ENCODE measurements around the gene DYRK1B.

DYRK1B gene

GRCh38 chr19:39843919-39844793 lies 10.2 kb upstream of the DYRK1B start (continued):
- TF ChIP-seq PRDM4 (tag by site-specific recombination; IDR thresholded peaks at IDR 0.05) (no peak), IKZF3 (tag by site-specific recombination; IDR thresholded peaks at IDR 0.05) (0 out of 2 replicates have a peak, but pooled peaks have one; percentile 3), ZBTB6 (tag by site-specific recombination; IDR thresholded peaks at IDR 0.05) (no peak), MEIS1 (CRISPR knock-in tag; IDR thresholded peaks at IDR 0.05; ENCODE audit: borderline replicate concordance) (no peak), ZNF223 (tag by site-specific recombination; IDR thresholded peaks at IDR 0.05) (no peak), ZNF837 (tag by site-specific recombination; IDR thresholded peaks at IDR 0.05) (no peak), ZNF292 (tag by site-specific recombination; IDR thresholded peaks at IDR 0.05; ENCODE audit: borderline replicate concordance, low read depth) (no peak), ZNF146 (tag by site-specific recombination; IDR thresholded peaks at IDR 0.05) (no peak), ZNF488 (tag by site-specific recombination; IDR thresholded peaks at IDR 0.05) (no peak), ZNF416 (tag by site-specific recombination; IDR thresholded peaks at IDR 0.05) (no peak), SALL2 (tag by site-specific recombination; IDR thresholded peaks at IDR 0.05; ENCODE audit: borderline replicate concordance) (no peak), ZBTB49 (tag by site-specific recombination; IDR thresholded peaks at IDR 0.05; ENCODE audit: low read depth) (no peak), ZNF350 (tag by site-specific recombination; IDR thresholded peaks at IDR 0.05) (no peak), ZNF394 (tag by site-specific recombination; IDR thresholded peaks at IDR 0.05; ENCODE audit: borderline replicate concordance) (no peak), AEBP2 (tag by site-specific recombination; IDR thresholded peaks at IDR 0.05; ENCODE audit: borderline replicate concordance) (no peak), ZNF792 (tag by site-specific recombination; IDR thresholded peaks at IDR 0.05) (no peak), ZNF280C (tag by site-specific recombination; IDR thresholded peaks at IDR 0.05) (no peak), ZNF785 (tag by site-specific recombination; IDR thresholded peaks at IDR 0.05) (no peak), ZNF112 (tag by site-specific recombination; IDR thresholded peaks at IDR 0.05) (no peak), ZNF10 (tag by site-specific recombination; IDR thresholded peaks at IDR 0.05) (no peak; the same call in 1 of the 2 replicates), SETDB1 (IDR thresholded peaks at IDR 0.05; ENCODE audit: insufficient read length, low read length) (no peak), ZNF610 (tag by site-specific recombination; IDR thresholded peaks at IDR 0.05; ENCODE audit: borderline replicate concordance) (no peak), TCF7L2 (IDR thresholded peaks at IDR 0.05; ENCODE audit: borderline replicate concordance, low read depth, low read length) (no peak), ZNF274 (IDR thresholded peaks at IDR 0.05; ENCODE audit: low read length) (no peak), ZNF274 (tag by site-specific recombination; IDR thresholded peaks at IDR 0.05; ENCODE audit: borderline replicate concordance) (no peak), ZBTB20 (tag by site-specific recombination; IDR thresholded peaks at IDR 0.05) (no peak), SCRT2 (tag by site-specific recombination; IDR thresholded peaks at IDR 0.05) (0 out of 2 replicates have a peak, but pooled peaks have one; percentile 39), WT1 (tag by site-specific recombination; IDR thresholded peaks at IDR 0.05) (no peak), ZNF221 (tag by site-specific recombination; IDR thresholded peaks at IDR 0.05; ENCODE audit: borderline replicate concordance) (no peak)
